Pancreas (tissue), 10 donors: ENCODE results near the gene GSAP. TPM values are rescaled to one million over a fixed set of nuclear protein-coding genes. Genes with fewer than 3 reads are reported as not detected.

Experiments
- ATAC-seq, 4 donors: fragments of 200-7000 bp; cut with Tn5 transposase; one replicate each; pipeline versions ENCODE4 v1.8.0 to v1.9.1; 2020; ENCODE audit warnings: mild to moderate bottlenecking in 4 of 4, moderate library complexity in 4 of 4
- DNase-seq, 6 donors: peaks; one replicate each; pipeline ENCODE4 v3.0.0-alpha.2; 2020
- FAIRE-seq: peaks from 2 replicates; lab custom pipeline; 2012; peaks lifted over from hg19 to GRCh38; lab: Jason Lieb, UNC
- H3K27ac ChIP-seq, 4 donors: fragments of 200-600 bp; sonication (generic); 1 replicate in 3 of 4; 2 replicates in 1 of 4; pipeline versions ENCODE4 v1.5.0 to v1.8.0; 2020
- H3K27me3 ChIP-seq, 4 donors: fragments of 200-600 bp; one replicate each; pipeline ENCODE4 v1.8.0; 2021
- H3K36me3 ChIP-seq, 3 donors: fragments of 200-600 bp; sonication (generic) in 1 of 3; one replicate each; pipeline versions ENCODE4 v1.5.0 to v1.8.0; 2020 to 2021
- H3K4me1 ChIP-seq, 3 donors: fragments of 200-600 bp; one replicate each; pipeline ENCODE4 v1.8.0; 2021
- H3K4me3 ChIP-seq, 4 donors: fragments of 200-600 bp; sonication (generic) in 2 of 4; one replicate each; pipeline versions ENCODE4 v1.5.0 to v1.8.0; 2020 to 2021
- H3K9me3 ChIP-seq, 4 donors: fragments of 200-600 bp; one replicate each; pipeline ENCODE4 v1.8.0; 2021
- CTCF ChIP-seq, 4 donors: fragments of 200-600 bp; sonication (generic) in 3 of 4; IDR thresholded peaks; one replicate each; pipeline versions ENCODE4 v1.5.0 to v1.8.0; 2021; ENCODE audit warnings: antibody characterized with exemption in 4 of 4
- WGBS, 2 donors: extraction: QIAGEN DNeasy Blood & Tissue Kit; methylation state at CpG; one replicate each; pipeline ENCODE4 v1.1.7; 2013; 5-methylcytosine and 5-hydroxymethylcytosine counted together
- intact Hi-C, 3 donors: fragments of 100-400 bp; cut with DNase I; formaldehyde crosslinking; loops; one replicate each; pipeline versions ENCODE4 v1.11.1 to v1.14.2; 2022
- polyA plus RNA-seq, 2 donors: library from polyadenylated mRNA; stranded (reverse); fragments of 200-250 nt; gene quantifications; one replicate each; pipeline ENCODE4 v1.2.3, GENCODE V29; 2013
- total RNA-seq, 6 donors: library from RNA; stranded (reverse); fragmentation: NEBNext Ultra II Directional in 4 of 6; extraction: Animal tissue kit (Norgen Biotek cat#: 25700) in 4 of 6; gene quantifications; one replicate each; pipeline versions ENCODE4 v1.2.1 to v1.2.4, GENCODE V29; 2021 to 2023
- donor health status: healthy with polysubstance abuse.
- donor health status: DM: no; HTN: no; CAD: no; lungs with moderate emphysema.
- donor health status: DM: no; HTN: no; CAD: no.
- donor health status: control.
- donor health status: control.
- donor health status: Bipolar disorder and iron deficiency.
- donor health status: DM: yes; HTN: yes; CAD: no.
- donor health status: DM: no; HTN: no; CAD: no.
- donor health status: DM: no; HTN: no; CAD: no.
- donor health status: DM: yes; HTN: yes; CAD: no.

The GSAP gene
- total and polyA plus RNA-seq, 8 donors, result 5.3 to 22.7 (median 8.7) TPM

GRCh38 chr7:77442636-77443035, 26.5 kb upstream of the GSAP start:
- TF ChIP-seq CTCF (IDR thresholded peaks at IDR 0.05), result no peak
- H3K36me3 ChIP-seq, result no peaks in the 10 kb centered on the region
- DNase-seq, result no peak
- no peaks in the 10 kb centered on the region for H3K9me3 ChIP-seq
- intact Hi-C loops, result no loop called here
- ATAC-seq, result no peak
- WGBS, 2 donors, result 91 to 92% methylated on average over 2 of the region's 2 CpGs
- FAIRE-seq, result no peak
- H3K4me3 ChIP-seq, result no peak overlapping the region
- H3K27me3 ChIP-seq, result no peaks in the 10 kb centered on the region
- no peak overlapping the region for H3K27ac ChIP-seq
- H3K4me1 ChIP-seq, result no peaks in the 10 kb centered on the region

- peak in 3 of 4 donors; percentile 36 to 84 (median 67) for ATAC-seq
Measured at GRCh38 chr7:77441046-77441445, 24.9 kb upstream of the GSAP start.

GRCh38 chr7:77439572-77439971, 23.4 kb upstream of the GSAP start:
- DNase-seq (peak in 1 of 6 donors; percentile 18), ATAC-seq (peak in 3 of 4 donors; percentile 81 to 83 (median 83)), FAIRE-seq (no peak)
- intact Hi-C loops, result no loop called here
- no peak for TF ChIP-seq CTCF (IDR thresholded peaks at IDR 0.05)
- Histone ChIP-seq H3K4me3 (no peak overlapping the region), H3K27ac (no peak overlapping the region), H3K9me3 (no peaks in the 10 kb centered on the region), H3K36me3 (no peaks in the 10 kb centered on the region), H3K4me1 (no peaks in the 10 kb centered on the region), H3K27me3 (no peaks in the 10 kb centered on the region)
- 45 to 46% methylated on average over 5 of the region's 5 CpGs for WGBS, 2 donors

More at GRCh38 chr7:77441046-77441445, 24.9 kb upstream of the GSAP start:
- no peak overlapping the region for H3K4me3 ChIP-seq
- TF ChIP-seq CTCF (IDR thresholded peaks at IDR 0.05), result no peak
- no peaks in the 10 kb centered on the region for H3K4me1 ChIP-seq
- FAIRE-seq, result no peak
- WGBS, 2 donors, result 35 to 43% methylated on average over 2 of the region's 2 CpGs
- no peaks in the 10 kb centered on the region for H3K27me3 ChIP-seq
- no peaks in the 10 kb centered on the region for H3K9me3 ChIP-seq
- no peak for DNase-seq
- no peak overlapping the region for H3K27ac ChIP-seq
- intact Hi-C loops, result no loop called here
- no peaks in the 10 kb centered on the region for H3K36me3 ChIP-seq

- H3K27ac ChIP-seq, result no peak overlapping the region
- 98 to 100% methylated on average over 1 of the region's 1 CpG for WGBS, 2 donors
- no peak for FAIRE-seq
- H3K4me3 ChIP-seq, result no peak overlapping the region
- TF ChIP-seq CTCF (IDR thresholded peaks at IDR 0.05), result no peak
- H3K27me3 ChIP-seq, result no peaks in the 10 kb centered on the region
- no peaks in the 10 kb centered on the region for H3K36me3 ChIP-seq
- DNase-seq, result no peak
- no peaks in the 10 kb centered on the region for H3K4me1 ChIP-seq
- H3K9me3 ChIP-seq, result no peaks in the 10 kb centered on the region
- intact Hi-C loops, result no loop called here
- no peak for ATAC-seq
Measured at GRCh38 chr7:77438131-77438530, 22.0 kb upstream of the GSAP start.

GRCh38 chr7:77434570-77435275, 18.6 kb upstream of the GSAP start:
- no peak overlapping the region for H3K27ac ChIP-seq
- no peak overlapping the region for H3K4me3 ChIP-seq
- no peaks in the 10 kb centered on the region for H3K9me3 ChIP-seq
- no peaks in the 10 kb centered on the region for H3K4me1 ChIP-seq
- FAIRE-seq (no peak), DNase-seq (no peak), ATAC-seq (no peak)
- H3K36me3 ChIP-seq, result no peaks in the 10 kb centered on the region
- intact Hi-C loops, result no loop called here
- TF ChIP-seq CTCF (IDR thresholded peaks at IDR 0.05), result no peak
- no peaks in the 10 kb centered on the region for H3K27me3 ChIP-seq
- 88 to 89% methylated on average over 3 of the region's 3 CpGs for WGBS, 2 donors
